ENCODE data around the gene NKG7.
"Not testable (repeated sequence)": the region's sequence is repeated elsewhere in the genome, so short reads cannot be mapped to it uniquely, and the experiment has no call there.

The NKG7 gene

GRCh38 chr19:51372649-51373504 is at the start of gene NKG7:
Gene NKG7 (minus strand): TSS chr19:51372654. CDS start chr19:51372535, 119 bp downstream.
- no peak for DNase-seq (ENCODE audit: low spot score)

GRCh38 chr19:51422053-51422448 is 49.6 kb upstream of the NKG7 start:
- DNase-seq (ENCODE audit: low spot score): peak; percentile 81

GRCh38 chr19:51421229-51422052 is 49.0 kb upstream of the NKG7 start:
- no peak for DNase-seq (ENCODE audit: low spot score)

- DNase-seq (ENCODE audit: low spot score): not testable (repeated sequence)
These were observed 48.1 kb upstream of the NKG7 start for GRCh38 chr19:51420511-51420910.

GRCh38 chr19:51418707-51419106 is 46.3 kb upstream of the NKG7 start:
- no peak for DNase-seq (ENCODE audit: low spot score)

- DNase-seq (ENCODE audit: low spot score): no peak
These were observed 45.3 kb upstream of the NKG7 start for GRCh38 chr19:51417810-51418157.

GRCh38 chr19:51417107-51417809 is 44.8 kb upstream of the NKG7 start, which contains the start of gene SIGLEC10:
Gene SIGLEC10 (minus strand): TSS chr19:51417642. CDS start chr19:51417581, 61 bp downstream.
- DNase-seq (ENCODE audit: low spot score): no peak

- DNase-seq (ENCODE audit: low spot score): not testable (repeated sequence)
These were observed 44.0 kb upstream of the NKG7 start for GRCh38 chr19:51416422-51416821.

GRCh38 chr19:51415187-51415586 is 42.7 kb upstream of the NKG7 start:
- DNase-seq (ENCODE audit: low spot score): no peak

GRCh38 chr19:51410950-51411748 is 38.7 kb upstream of the NKG7 start:
- no peak for DNase-seq (ENCODE audit: low spot score)

GRCh38 chr19:51407511-51408131 is 35.2 kb upstream of the NKG7 start:
- peak; percentile 63 for DNase-seq (ENCODE audit: low spot score)

- DNase-seq (ENCODE audit: low spot score): no peak
These were observed 29.7 kb upstream of the NKG7 start for GRCh38 chr19:51402117-51402516.

GRCh38 chr19:51399936-51400335 is 27.5 kb upstream of the NKG7 start:
- not testable (repeated sequence) for DNase-seq (ENCODE audit: low spot score)

GRCh38 chr19:51399231-51399630 is 26.8 kb upstream of the NKG7 start:
- no peak for DNase-seq (ENCODE audit: low spot score)

- DNase-seq (ENCODE audit: low spot score): peak; percentile 48
These were observed 25.7 kb upstream of the NKG7 start for GRCh38 chr19:51398096-51398704.

- not testable (repeated sequence) for DNase-seq (ENCODE audit: low spot score)
These were observed 25.0 kb upstream of the NKG7 start for GRCh38 chr19:51397453-51397852.

- DNase-seq (ENCODE audit: low spot score): no peak
These were observed 23.7 kb upstream of the NKG7 start for GRCh38 chr19:51396175-51396574.

GRCh38 chr19:51394050-51394836 is 21.8 kb upstream of the NKG7 start:
- DNase-seq (ENCODE audit: low spot score): peak; percentile 98

GRCh38 chr19:51392701-51393100 is 20.2 kb upstream of the NKG7 start:
- no peak for DNase-seq (ENCODE audit: low spot score)
